GM18511 (cell line): Measurements from ENCODE around the gene SNTG2.
"Not testable (repeated sequence)": the region's sequence is repeated elsewhere in the genome, so short reads cannot be mapped to it uniquely, and the experiment has no call there.

Experiments used
- ATAC-seq: cut with Tn5 transposase; IDR thresholded peaks from one replicate; pipeline ENCODE4 v1.9.1; 2021; ENCODE audit warnings: mild to moderate bottlenecking, moderate library complexity; ENCODE audit not compliant: unreplicated experiment

Gene SNTG2

GRCh38 chr2:950080-950966 lies at the start of gene SNTG2:
SNTG2 (plus strand) TSS chr2:950849; CDS start chr2:950997, 148 bp downstream.
- ATAC-seq = no peak

- ATAC-seq = no peak
Observed at GRCh38 chr2:902584-902983, 48.1 kb upstream of the SNTG2 start.

- ATAC-seq = no peak
Observed at GRCh38 chr2:903223-903900, 47.3 kb upstream of the SNTG2 start.

- no peak for ATAC-seq
Observed at GRCh38 chr2:904246-905024, 46.2 kb upstream of the SNTG2 start.

GRCh38 chr2:905091-905832 lies 45.4 kb upstream of the SNTG2 start:
- ATAC-seq = no peak

GRCh38 chr2:905833-906140 lies 44.9 kb upstream of the SNTG2 start:
- ATAC-seq = no peak

GRCh38 chr2:907706-908105 lies 42.9 kb upstream of the SNTG2 start:
- ATAC-seq = no peak

GRCh38 chr2:908568-908967 lies 42.1 kb upstream of the SNTG2 start:
- ATAC-seq = no peak

GRCh38 chr2:909764-910379 lies 40.8 kb upstream of the SNTG2 start:
- ATAC-seq = not testable (repeated sequence)

- ATAC-seq = no peak
Observed at GRCh38 chr2:910698-911097, 40.0 kb upstream of the SNTG2 start.

GRCh38 chr2:915979-916378 lies 34.7 kb upstream of the SNTG2 start:
- no peak for ATAC-seq

GRCh38 chr2:916935-917334 lies 33.7 kb upstream of the SNTG2 start:
- ATAC-seq = no peak

- ATAC-seq = no peak
Observed at GRCh38 chr2:919672-920071, 31.0 kb upstream of the SNTG2 start.

GRCh38 chr2:920573-920972 lies 30.1 kb upstream of the SNTG2 start:
- ATAC-seq = no peak

GRCh38 chr2:920999-921398 lies 29.6 kb upstream of the SNTG2 start:
- ATAC-seq = no peak

GRCh38 chr2:922185-922584 lies 28.5 kb upstream of the SNTG2 start:
- ATAC-seq = no peak

- ATAC-seq = no peak
Observed at GRCh38 chr2:923832-924601, 26.6 kb upstream of the SNTG2 start.

GRCh38 chr2:924701-925100 lies 25.9 kb upstream of the SNTG2 start:
- ATAC-seq = no peak

- ATAC-seq = no peak
Observed at GRCh38 chr2:925309-925708, 25.3 kb upstream of the SNTG2 start.

GRCh38 chr2:925711-926110 lies 24.9 kb upstream of the SNTG2 start:
- no peak for ATAC-seq
